ENCODE measurements around the gene FNBP1L.

FNBP1L gene

DNA sequence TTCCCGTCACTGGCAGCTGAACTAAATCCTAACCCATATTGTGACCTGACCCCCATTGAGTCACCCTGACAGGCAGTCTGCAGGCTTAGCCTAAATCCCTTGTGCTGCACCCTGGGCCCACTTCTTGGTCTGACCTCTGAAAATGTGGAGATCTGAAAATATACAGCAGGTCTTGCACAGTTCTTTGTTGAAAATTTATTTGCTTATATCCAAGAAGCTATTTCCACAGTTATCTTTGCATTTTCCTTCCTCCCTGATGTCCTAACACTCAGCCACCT, 146.6 kb downstream of the FNBP1L start:
- H3K4me1 ChIP-seq: peaks cover 16 to 53% (median 25%) of the 10 kb centered on the region in 10 experiments
- no peak overlapping the region for H3K27ac ChIP-seq
- H3K36me3 ChIP-seq: peaks cover 4 to 73% (median 57%) of the 10 kb centered on the region in 11 experiments; a peak in 20 of 22 replicates
- H3K4me3 ChIP-seq: no peak overlapping the region
- no peak overlapping the region for H3K4me2 ChIP-seq
- no peaks in the 10 kb centered on the region for H3K27me3 ChIP-seq
- H4K20me1 ChIP-seq: peaks cover 22 to 91% (median 78%) of the 10 kb centered on the region in 11 experiments; a peak in 20 of 22 replicates
- H3K9me3 ChIP-seq (replicated peaks in 1 of 11): no peaks in the 10 kb centered on the region
- no peak overlapping the region for H3K9ac ChIP-seq
- TF ChIP-seq Cebpa-rat (IDR thresholded peaks at IDR 0.05): no peak

GRCh38 chr1:93595266-93595665, 147.3 kb downstream of the FNBP1L start:
- Histone ChIP-seq H3K27ac (no peak overlapping the region; a peak in 1 of 22 replicates), H3K27me3 (no peaks in the 10 kb centered on the region), H3K36me3 (peaks cover 0 to 71% (median 50%) of the 10 kb centered on the region in 11 experiments; a peak in 19 of 22 replicates), H3K4me2 (no peak overlapping the region), H3K4me3 (no peak overlapping the region), H3K9ac (no peak overlapping the region), H3K9me3 (replicated peaks in 1 of 11) (no peaks in the 10 kb centered on the region), H4K20me1 (peaks cover 22 to 96% (median 85%) of the 10 kb centered on the region in 11 experiments; a peak in 20 of 22 replicates), H3K4me1 (peaks cover 16 to 45% (median 21%) of the 10 kb centered on the region in 10 experiments)
- TF ChIP-seq Cebpa-rat (IDR thresholded peaks at IDR 0.05): no peak

GRCh38 chr1:93595743-93596142, 147.8 kb downstream of the FNBP1L start:
- Histone ChIP-seq H3K27ac (no peak overlapping the region), H3K27me3 (no peaks in the 10 kb centered on the region), H4K20me1 (peaks cover 22 to 97% (median 90%) of the 10 kb centered on the region in 11 experiments; a peak in 20 of 22 replicates), H3K9ac (no peak overlapping the region), H3K4me2 (no peak overlapping the region), H3K4me1 (peaks cover 16 to 43% (median 21%) of the 10 kb centered on the region in 10 experiments), H3K9me3 (replicated peaks in 1 of 11) (no peaks in the 10 kb centered on the region), H3K36me3 (peaks cover 0 to 71% (median 45%) of the 10 kb centered on the region in 11 experiments; a peak in 16 of 22 replicates), H3K4me3 (no peak overlapping the region)
- no peak for TF ChIP-seq Cebpa-rat (IDR thresholded peaks at IDR 0.05)

- TF ChIP-seq Cebpa-rat (IDR thresholded peaks at IDR 0.05): no peak
- Histone ChIP-seq H3K27me3 (no peaks in the 10 kb centered on the region), H3K4me2 (peak overlapping the region in 1 of 11 experiments; percentile 23; a peak in 2 of 22 replicates), H4K20me1 (peaks cover 22 to 100% (median 93%) of the 10 kb centered on the region in 11 experiments; a peak in 20 of 22 replicates), H3K36me3 (peaks cover 0 to 71% (median 40%) of the 10 kb centered on the region in 11 experiments; a peak in 16 of 22 replicates), H3K27ac (no peak overlapping the region), H3K9ac (no peak overlapping the region), H3K4me1 (peaks cover 10 to 35% (median 16%) of the 10 kb centered on the region in 10 experiments), H3K4me3 (no peak overlapping the region), H3K9me3 (replicated peaks in 1 of 11) (no peaks in the 10 kb centered on the region)
Measured at GRCh38 chr1:93596329-93597089, 148.6 kb downstream of the FNBP1L start.

- H3K27ac ChIP-seq: no peak overlapping the region
Measured at GRCh38 chr1:93597709-93598108, 149.8 kb downstream of the FNBP1L start.

DNA sequence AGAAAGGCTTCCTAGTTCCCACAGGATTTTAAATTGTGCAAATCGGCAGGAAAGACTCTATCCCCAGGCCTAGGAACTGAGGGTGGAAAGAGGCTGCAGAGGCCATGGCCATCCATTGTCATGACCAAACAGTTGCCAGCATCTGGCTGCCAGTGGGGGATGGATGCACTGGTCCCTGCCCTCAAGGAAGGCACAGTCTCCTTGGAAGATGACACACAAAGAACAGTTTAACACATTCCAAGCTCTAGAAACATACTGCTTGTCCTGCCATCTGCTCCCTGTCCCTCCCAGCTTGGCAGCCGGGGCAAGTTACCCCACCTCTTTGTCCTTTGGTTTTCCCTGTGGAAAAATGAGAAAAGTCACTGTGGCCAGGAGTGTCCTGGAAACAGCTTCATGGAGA, 150.5 kb downstream of the FNBP1L start:
- Histone ChIP-seq H3K4me2 (no peak overlapping the region), H3K36me3 (peaks cover 0 to 80% (median 37%) of the 10 kb centered on the region in 11 experiments; a peak in 18 of 22 replicates), H3K27me3 (no peaks in the 10 kb centered on the region), H3K27ac (no peak overlapping the region), H3K9ac (no peak overlapping the region), H3K9me3 (replicated peaks in 1 of 11) (peaks cover 0 to 5% (median under 1%) of the 10 kb centered on the region in 11 experiments; a peak in 4 of 22 replicates), H3K4me1 (peaks cover 0 to 22% (median 3%) of the 10 kb centered on the region in 10 experiments; a peak in 5 of 20 replicates), H3K4me3 (no peak overlapping the region), H4K20me1 (peaks cover 22 to 100% (median 86%) of the 10 kb centered on the region in 11 experiments; a peak in 20 of 22 replicates)
- TF ChIP-seq Cebpa-rat (IDR thresholded peaks at IDR 0.05): no peak

More at GRCh38 chr1:93597709-93598108, 149.8 kb downstream of the FNBP1L start:
- Histone ChIP-seq H3K9me3 (replicated peaks in 1 of 11) (no peaks in the 10 kb centered on the region), H3K4me3 (no peak overlapping the region), H4K20me1 (peaks cover 22 to 100% (median 91%) of the 10 kb centered on the region in 11 experiments; a peak in 20 of 22 replicates), H3K4me2 (no peak overlapping the region), H3K4me1 (peaks cover 0 to 23% (median 5%) of the 10 kb centered on the region in 10 experiments; a peak in 11 of 20 replicates), H3K9ac (no peak overlapping the region), H3K36me3 (peaks cover 0 to 73% (median 33%) of the 10 kb centered on the region in 11 experiments; a peak in 17 of 22 replicates), H3K27me3 (no peaks in the 10 kb centered on the region)
- no peak for TF ChIP-seq Cebpa-rat (IDR thresholded peaks at IDR 0.05)

GRCh38 chr1:93598861-93599439, 151.0 kb downstream of the FNBP1L start:
- H3K36me3 ChIP-seq: peaks cover 0 to 85% (median 37%) of the 10 kb centered on the region in 11 experiments; a peak in 18 of 22 replicates
- H3K27me3 ChIP-seq: no peaks in the 10 kb centered on the region
- H3K27ac ChIP-seq: no peak overlapping the region
- no peak overlapping the region for H3K4me2 ChIP-seq
- H3K9ac ChIP-seq: no peak overlapping the region
- peaks cover 22 to 100% (median 82%) of the 10 kb centered on the region in 11 experiments; a peak in 20 of 22 replicates for H4K20me1 ChIP-seq
- no peak for TF ChIP-seq Cebpa-rat (IDR thresholded peaks at IDR 0.05)
- peaks cover 0 to 10% (median 6%) of the 10 kb centered on the region in 11 experiments; a peak in 6 of 22 replicates for H3K9me3 ChIP-seq (replicated peaks in 1 of 11)
- H3K4me3 ChIP-seq: no peak overlapping the region
- peaks cover 0 to 22% (median 3%) of the 10 kb centered on the region in 10 experiments; a peak in 5 of 20 replicates for H3K4me1 ChIP-seq

DNA sequence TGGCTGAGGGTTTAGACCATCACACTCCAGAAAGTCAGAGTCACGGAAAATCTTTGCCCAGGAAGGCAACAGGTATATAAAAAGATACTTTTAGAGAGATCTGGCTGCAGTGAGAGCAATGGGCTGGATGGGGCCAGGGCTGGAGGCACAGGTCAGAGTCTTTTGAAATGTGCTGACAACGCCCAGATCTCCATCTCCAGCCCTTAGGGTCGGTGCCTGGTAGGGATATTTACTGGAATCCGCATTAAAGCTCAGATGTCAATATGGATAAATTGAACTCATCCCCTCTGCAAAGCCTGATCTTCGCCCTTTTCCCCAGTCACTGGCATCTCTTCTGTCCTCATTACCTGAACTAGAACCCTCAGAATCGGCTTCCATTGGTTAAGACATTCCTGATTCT, 151.6 kb downstream of the FNBP1L start:
- Histone ChIP-seq H3K36me3 (peaks cover 1 to 91% (median 39%) of the 10 kb centered on the region in 11 experiments; a peak in 20 of 22 replicates), H3K4me3 (no peak overlapping the region), H3K9me3 (replicated peaks in 1 of 11) (peaks cover 0 to 15% (median 10%) of the 10 kb centered on the region in 11 experiments; a peak in 11 of 22 replicates), H3K4me1 (peaks cover 0 to 22% (median 3%) of the 10 kb centered on the region in 10 experiments; a peak in 5 of 20 replicates), H3K4me2 (no peak overlapping the region), H4K20me1 (peaks cover 22 to 100% (median 76%) of the 10 kb centered on the region in 11 experiments; a peak in 20 of 22 replicates), H3K9ac (no peak overlapping the region), H3K27ac (no peak overlapping the region), H3K27me3 (no peaks in the 10 kb centered on the region)
- TF ChIP-seq Cebpa-rat (IDR thresholded peaks at IDR 0.05): no peak

GRCh38 chr1:93600663-93601062, 152.7 kb downstream of the FNBP1L start:
- no peak overlapping the region for H3K4me2 ChIP-seq
- H3K9ac ChIP-seq: no peak overlapping the region
- peaks cover 8 to 98% (median 49%) of the 10 kb centered on the region in 11 experiments; a peak in 20 of 22 replicates for H3K36me3 ChIP-seq
- peaks cover 0 to 17% (median 3%) of the 10 kb centered on the region in 10 experiments; a peak in 5 of 20 replicates for H3K4me1 ChIP-seq
- H3K4me3 ChIP-seq: no peak overlapping the region
- no peak for TF ChIP-seq Cebpa-rat (IDR thresholded peaks at IDR 0.05)
- H3K27me3 ChIP-seq: no peaks in the 10 kb centered on the region
- H4K20me1 ChIP-seq: peaks cover 21 to 100% (median 67%) of the 10 kb centered on the region in 11 experiments; a peak in 20 of 22 replicates
- H3K27ac ChIP-seq: no peak overlapping the region
- H3K9me3 ChIP-seq (replicated peaks in 1 of 11): peaks cover 4 to 25% (median 17%) of the 10 kb centered on the region in 11 experiments; a peak in 14 of 22 replicates
